GM12878 (cell line): ENCODE data around the gene RNF103. TPM values are rescaled to one million over a fixed set of nuclear protein-coding genes. Genes with fewer than 3 reads are reported as not detected.

Experiments used
- ATAC-seq: fragments of 200-7000 bp; cut with Tn5 transposase; 3 replicates; pipeline ENCODE4 v1.9.1; 2020; ENCODE audit warnings: mild to moderate bottlenecking, moderate library complexity
- BruUV-seq: library from RNA; stranded (reverse); fragments of 400-500 nt; replicated peaks from 2 replicates; lab custom pipeline; 2021; lab: Mats Ljungman, UMichigan
- CTCF ChIA-PET: fragments of 300-600 bp; sonication (Branson Sonifier 250); formaldehyde crosslinking; extraction: SDS; loops from one replicate; lab custom pipeline; 2021; ENCODE audit warnings: inconsistent platforms; lab: Yijun Ruan, JAX
- POLR2A ChIA-PET: fragments of 350-600 bp; formaldehyde crosslinking; extraction: SDS; loops from one replicate; lab custom pipeline; 2021; ENCODE audit warnings: inconsistent platforms; lab: Charles Lee
- RAD21 ChIA-PET: fragments of 300-600 bp; sonication (Branson Sonifier 250); formaldehyde crosslinking; loops from one replicate; lab custom pipeline; 2023; ENCODE audit warnings: antibody characterized with exemption; ENCODE audit not compliant: unreplicated experiment; lab: Charles Lee
- SMC1A ChIA-PET: fragments of 300-600 bp; sonication (Branson Sonifier 250); formaldehyde crosslinking; loops from one replicate; lab custom pipeline; 2023; ENCODE audit not compliant: unreplicated experiment, uncharacterized antibody; lab: Charles Lee
- DNase-seq: peaks from one replicate; pipeline ENCODE4 v3.0.0-alpha.2; 2011; ENCODE audit warnings: low read depth, low spot score
- FAIRE-seq: peaks from 3 replicates; lab custom pipeline; 2011; peaks lifted over from hg19 to GRCh38; lab: Jason Lieb, UNC
- H2AFZ ChIP-seq: 2 replicates; pipeline ENCODE4 v1.6.0; 2011; ENCODE audit warnings: low read depth, low read length, control low read depth; ENCODE audit not compliant: control insufficient read depth
- H3K27ac ChIP-seq: 2 replicates; pipeline ENCODE4 v1.5.1; 2011; ENCODE audit warnings: control low read depth; ENCODE audit not compliant: control insufficient read depth, insufficient read depth
- H3K27me3 ChIP-seq, 2 experiments: replicated peaks in 1 of 2; 2 replicates each; pipeline versions ENCODE4 v1.6.0 to v1.6.1; 2011; ENCODE audit warnings: low read length in 1 of 2; ENCODE audit not compliant: control insufficient read depth in 2 of 2, insufficient read depth in 2 of 2
- H3K36me3 ChIP-seq, 2 experiments: 2 replicates each; pipeline ENCODE4 v1.5.1; 2011; ENCODE audit warnings: low read length in 1 of 2; ENCODE audit not compliant: control insufficient read depth in 2 of 2, insufficient read depth in 2 of 2
- H3K4me1 ChIP-seq: 2 replicates; pipeline ENCODE4 v1.6.1; 2011; ENCODE audit warnings: mild to moderate bottlenecking, low read length, moderate library complexity, mixed read lengths; ENCODE audit not compliant: control insufficient read depth, insufficient read depth
- H3K4me2 ChIP-seq: 2 replicates; pipeline ENCODE4 v1.6.0; 2011; ENCODE audit warnings: control low read depth; ENCODE audit not compliant: control insufficient read depth, insufficient read depth
- H3K4me3 ChIP-seq: fragments of 200-600 bp; sonication (generic); 2 replicates; pipeline ENCODE4 v1.5.1; 2016
- H3K79me2 ChIP-seq: 2 replicates; pipeline ENCODE4 v1.6.0; 2011; ENCODE audit warnings: low read length; ENCODE audit not compliant: control insufficient read depth, insufficient read depth
- H3K9ac ChIP-seq: 2 replicates; pipeline ENCODE4 v1.8.0; 2011; ENCODE audit warnings: low read length, control low read depth, mixed read lengths; ENCODE audit not compliant: control insufficient read depth, insufficient read depth
- H3K9me3 ChIP-seq: replicated peaks from 3 replicates; pipeline ENCODE4 v1.5.1; 2011; ENCODE audit warnings: mild to moderate bottlenecking, low read length; ENCODE audit not compliant: control insufficient read depth, insufficient read depth
- H4K20me1 ChIP-seq: 2 replicates; pipeline ENCODE4 v1.6.0; 2011; ENCODE audit not compliant: control insufficient read depth, insufficient read depth
- LARP7 ChIP-seq: fragments of 450-650 bp; IDR thresholded peaks from 2 replicates; pipeline ENCODE4 v1.6.1; 2017; ENCODE audit warnings: mild to moderate bottlenecking
- SMC3 ChIP-seq: IDR thresholded peaks from 2 replicates; pipeline ENCODE4 v1.6.1; 2011; ENCODE audit warnings: low read length, improper control_type of control experiment, borderline replicate concordance
- TCF7 ChIP-seq: IDR thresholded peaks from 2 replicates; pipeline ENCODE4 v1.6.1; 2014; ENCODE audit warnings: antibody characterized with exemption, borderline replicate concordance
- WGBS: methylation state at CpG from one replicate; pipeline ENCODE4 v1.1.6; 2016; ENCODE audit warnings: low lambda C conversion rate; ENCODE audit not compliant: insufficient replicate concordance, insufficient coverage; ENCODE audit errors: missing lambda C conversion rate; 5-methylcytosine and 5-hydroxymethylcytosine counted together
- in situ Hi-C: fragments of 300-500 bp; cut with MboI; formaldehyde crosslinking; loops from 9 replicates; pipeline ENCODE4 v1.14.3; 2018; ENCODE audit warnings: mixed read lengths
- intact Hi-C: fragments of 100-400 bp; cut with micrococcal nuclease; formaldehyde crosslinking; loops from one replicate; pipeline ENCODE4 v1.14.2; 2022; ENCODE audit not compliant: unreplicated experiment
- polyA plus RNA-seq, 11 experiments: library from polyadenylated mRNA; depleted of rRNA in 4 of 11; unstranded in 6 of 11; stranded (reverse) in 5 of 11; fragments of >200 nt; fragmentation: Nextera tagmentation in 4 of 11; fragmentation: Illumina TruSeq in 1 of 11; extraction: Ambion mirVana in 4 of 11; extraction: Trizol in 1 of 11; gene quantifications; 1 replicate in 1 of 11; 2 replicates in 10 of 11; pipeline versions ENCODE4 v1.2.1 to v1.2.3, GENCODE V29; 2011 to 2016; ENCODE audit warnings: inconsistent platforms in 2 of 11, missing spikeins in 2 of 11, low read depth in 1 of 11
- total RNA-seq, 4 experiments: library from RNA; depleted of rRNA in 3 of 4; stranded (reverse); fragments of >200 nt in 3 of 4; fragmentation: Illumina TruSeq in 1 of 4; extraction: Trizol in 1 of 4; gene quantifications; 2 replicates each; pipeline versions ENCODE4 v1.2.1 to v1.2.3, GENCODE V29; 2013 to 2021

The RNF103 gene
- total and polyA plus RNA-seq, 10 of the 15 experiments (the other 5 are each of a cell fraction or from before 2014, with no cell fraction given): 2.4 to 11.0 (median 8.0) TPM

DNA sequence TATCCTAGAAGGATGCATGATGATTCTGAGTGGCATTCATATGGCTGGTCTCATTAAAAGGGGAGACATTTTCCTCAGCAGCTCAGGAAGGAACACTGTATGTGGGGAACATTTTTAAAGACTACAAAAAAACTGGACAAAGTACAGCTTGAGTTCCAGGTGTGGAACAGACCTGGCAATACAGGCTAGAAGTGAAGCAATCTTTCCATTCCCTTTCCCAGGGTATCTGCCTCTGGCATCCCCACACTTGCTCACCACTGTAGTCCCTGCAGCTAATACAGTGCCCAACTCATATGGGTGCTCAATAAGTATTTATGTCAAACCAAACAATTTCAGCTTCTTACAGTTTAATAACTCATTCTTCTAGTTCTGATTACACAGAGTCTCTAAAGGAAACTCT, 8.1 kb downstream of the RNF103 start:
- in situ Hi-C loops: no loop called here
- no peak overlapping the region for H3K4me2 ChIP-seq
- no peak for FAIRE-seq
- ChIA-PET RAD21 (no interaction called here), POLR2A (interaction anchor here (0.6 to 0.9 kb wide), 2 partner anchors 64 to 174 kb away, joined by 3 to 5 read pairs; partner anchors contain the start of gene KDM3A), CTCF (interaction anchor here (0.6 kb wide), 1 partner anchor 1120 kb away, joined by 6 read pairs; no protein-coding TSS in a partner anchor), SMC1A (interaction anchor here (1.1 to 1.9 kb wide), 2 partner anchors 11 to 54 kb away, joined by 4 to 6 read pairs; no protein-coding TSS in a partner anchor)
- H3K36me3 ChIP-seq: peaks cover 0 to 4% of the 10 kb centered on the region in 2 experiments; a peak in 1 of 4 replicates
- H3K4me3 ChIP-seq: no peak overlapping the region
- no peak overlapping the region for H3K27ac ChIP-seq
- ATAC-seq: no peak
- H3K79me2 ChIP-seq: peaks cover 16% of the 10 kb centered on the region
- no peaks in the 10 kb centered on the region for H4K20me1 ChIP-seq
- intact Hi-C loops: no loop called here
- peaks cover 10% of the 10 kb centered on the region; the same call in 1 of the 2 replicates for H3K4me1 ChIP-seq
- no peak for DNase-seq
- BruUV-seq: no TSS peak
- H3K9ac ChIP-seq: no peak overlapping the region
- H3K27me3 ChIP-seq: no peaks in the 10 kb centered on the region
- no peak for TF ChIP-seq LARP7
- no peak overlapping the region for H2AFZ ChIP-seq
- no peaks in the 10 kb centered on the region for H3K9me3 ChIP-seq

GRCh38 chr2:86613515-86613914, 10.2 kb downstream of the RNF103 start:
- H3K9ac ChIP-seq: no peak overlapping the region
- intact Hi-C loops: loop anchor here (5.0 kb wide), 1 partner anchor 41 kb away; no protein-coding TSS in a partner anchor
- H3K4me3 ChIP-seq: no peak overlapping the region
- no peaks in the 10 kb centered on the region for H3K9me3 ChIP-seq
- TF ChIP-seq TCF7 (no peak), SMC3 (no peak)
- TF ChIP-seq, all 136 proteins: peak for 0
- H3K27ac ChIP-seq: no peak overlapping the region
- no peaks in the 10 kb centered on the region for H3K27me3 ChIP-seq
- no peak for ATAC-seq
- H4K20me1 ChIP-seq: no peaks in the 10 kb centered on the region
- in situ Hi-C loops: no loop called here
- WGBS: 42% methylated on average over 4 of the region's 4 CpGs
- FAIRE-seq: no peak
- peaks cover 7% of the 10 kb centered on the region; the same call in 1 of the 2 replicates for H3K4me1 ChIP-seq
- ChIA-PET POLR2A (no interaction called here), RAD21 (interaction anchor here (1.0 kb wide), 1 partner anchor 51 kb away, joined by 3 read pairs; no protein-coding TSS in a partner anchor), CTCF (no interaction called here), SMC1A (no interaction called here)
- no peak overlapping the region for H3K4me2 ChIP-seq
- H3K79me2 ChIP-seq: peaks cover 5% of the 10 kb centered on the region; the same call in 1 of the 2 replicates
- H3K36me3 ChIP-seq: peaks cover 0 to 8% of the 10 kb centered on the region in 2 experiments; a peak in 1 of 4 replicates
- BruUV-seq: no TSS peak
- no peak overlapping the region for H2AFZ ChIP-seq
- no peak for DNase-seq
